Neutrophil (primary cell): ENCODE data around the gene OLR1.
"Not testable (repeated sequence)": the region's sequence is repeated elsewhere in the genome, so short reads cannot be mapped to it uniquely, and the experiment has no call there.

Source experiments
- H3K27ac ChIP-seq: fragments of 200-600 bp; sonication (generic); 2 replicates; pipeline ENCODE4 v1.5.1; 2016; ENCODE audit warnings: mild to moderate bottlenecking, moderate library complexity
- H3K27me3 ChIP-seq: fragments of 200-600 bp; sonication (generic); 2 replicates; pipeline ENCODE4 v1.6.0; 2016; ENCODE audit warnings: mild to moderate bottlenecking
- H3K36me3 ChIP-seq: fragments of 200-600 bp; sonication (generic); 2 replicates; pipeline ENCODE4 v1.5.1; 2017
- H3K4me1 ChIP-seq, 2 experiments: fragments of 200-600 bp in 1 of 2; sonication (generic) in 1 of 2; 1 replicate in 1 of 2; 2 replicates in 1 of 2; pipeline versions ENCODE4 v1.5.1 to v1.6.1; 2013 to 2016; ENCODE audit warnings: low read depth in 1 of 2, low read length in 1 of 2, mild to moderate bottlenecking in 1 of 2, moderate library complexity in 1 of 2; ENCODE audit not compliant: control insufficient read depth in 1 of 2, insufficient read depth in 1 of 2
- H3K4me3 ChIP-seq, 2 experiments: fragments of 200-600 bp in 1 of 2; sonication (generic) in 1 of 2; 1 replicate in 1 of 2; 2 replicates in 1 of 2; pipeline ENCODE4 v1.5.1; 2013 to 2016; ENCODE audit warnings: low read depth in 1 of 2, low read length in 1 of 2, mild to moderate bottlenecking in 1 of 2, moderate library complexity in 1 of 2
- H3K9me3 ChIP-seq: fragments of 200-600 bp; sonication (generic); 2 replicates; pipeline ENCODE4 v1.5.1; 2016
- CTCF ChIP-seq: fragments of 200-600 bp; sonication (generic); IDR thresholded peaks from 2 replicates; pipeline ENCODE4 v1.5.1; 2016; ENCODE audit warnings: antibody characterized with exemption

The OLR1 gene

GRCh38 chr12:10211101-10211939, 39.4 kb upstream of the OLR1 start:
- Histone ChIP-seq H3K4me1 (peaks cover 25 to 31% of the 10 kb centered on the region in 2 experiments), H3K27ac (peak overlapping the region; percentile 100), H3K4me3 (peak overlapping the region in 1 of 2 experiments; percentile 94), H3K36me3 (peaks cover 12% of the 10 kb centered on the region), H3K9me3 (no peaks in the 10 kb centered on the region), H3K27me3 (no peaks in the 10 kb centered on the region)
- TF ChIP-seq CTCF, result no peak

- Histone ChIP-seq H3K9me3 (no peaks in the 10 kb centered on the region), H3K27ac (no peak overlapping the region), H3K4me3 (no peak overlapping the region), H3K27me3 (no peaks in the 10 kb centered on the region), H3K4me1 (peaks cover 21 to 26% of the 10 kb centered on the region in 2 experiments), H3K36me3 (peaks cover 7% of the 10 kb centered on the region)
- no peak for TF ChIP-seq CTCF
Measured at GRCh38 chr12:10210225-10210624, 38.3 kb upstream of the OLR1 start.

- TF ChIP-seq CTCF, result no peak
- Histone ChIP-seq H3K27ac (no peak overlapping the region), H3K4me3 (no peak overlapping the region), H3K9me3 (no peaks in the 10 kb centered on the region), H3K36me3 (no peaks in the 10 kb centered on the region), H3K4me1 (peaks cover 3 to 6% of the 10 kb centered on the region in 2 experiments), H3K27me3 (no peaks in the 10 kb centered on the region)
Measured at GRCh38 chr12:10207136-10207535, 35.2 kb upstream of the OLR1 start.

DNA sequence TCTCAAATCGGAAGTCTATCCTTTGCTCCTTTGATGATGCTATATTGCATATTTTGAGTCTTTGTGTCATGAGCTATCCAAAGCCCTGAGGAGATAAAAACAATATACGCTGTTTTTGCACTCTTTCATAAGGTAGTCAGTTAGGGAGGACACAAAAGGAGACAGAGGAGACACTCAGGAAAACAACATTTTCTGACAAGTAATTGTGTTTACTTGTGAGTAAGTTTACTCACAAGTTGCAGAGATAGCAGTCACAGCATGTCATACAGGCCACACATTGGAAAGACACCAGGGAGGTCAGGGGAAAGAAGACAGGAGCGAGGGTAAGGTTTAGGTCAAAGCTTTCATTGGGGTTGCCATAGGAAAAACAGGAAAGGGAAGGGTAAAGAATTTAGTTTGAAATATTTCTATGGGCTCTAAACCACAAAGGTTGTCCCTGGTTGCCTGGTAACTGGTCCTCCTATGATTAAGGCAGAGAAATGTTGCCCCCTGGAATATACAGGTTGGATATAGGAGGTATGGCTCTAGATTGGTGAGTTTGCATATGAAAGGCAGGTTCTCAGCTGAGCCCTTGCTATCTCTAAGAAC, 33.4 kb upstream of the OLR1 start:
- no peak for TF ChIP-seq CTCF
- Histone ChIP-seq H3K36me3 (no peaks in the 10 kb centered on the region), H3K4me3 (no peak overlapping the region), H3K27me3 (no peaks in the 10 kb centered on the region), H3K27ac (no peak overlapping the region), H3K9me3 (no peaks in the 10 kb centered on the region), H3K4me1 (no peaks in the 10 kb centered on the region)

DNA sequence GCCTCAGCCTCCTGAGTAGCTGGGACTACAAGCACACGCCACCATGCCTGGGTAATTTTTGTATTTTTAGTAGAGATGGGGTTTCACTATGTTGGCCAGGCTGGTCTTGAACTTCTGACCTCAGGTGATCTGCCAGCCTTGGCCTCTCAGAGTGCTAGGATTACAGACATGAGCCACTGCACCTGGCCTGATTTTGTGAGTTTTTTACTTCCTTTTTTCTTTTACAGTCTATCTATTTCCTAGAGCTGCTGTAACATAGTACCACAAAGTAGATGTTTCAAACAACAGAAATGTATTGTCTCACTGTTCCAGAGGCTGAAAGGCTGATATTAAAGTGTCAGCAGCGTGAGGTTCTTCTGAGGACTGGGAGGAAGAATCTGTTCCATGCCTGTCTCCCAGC, 32.6 kb upstream of the OLR1 start:
- not testable (repeated sequence) for H3K9me3 ChIP-seq, H3K27ac ChIP-seq, H3K36me3 ChIP-seq, H3K4me3 ChIP-seq, H3K27me3 ChIP-seq, H3K4me1 ChIP-seq

- Histone ChIP-seq H3K36me3 (no peaks in the 10 kb centered on the region), H3K27ac (no peak overlapping the region), H3K4me1 (no peaks in the 10 kb centered on the region), H3K4me3 (no peak overlapping the region), H3K27me3 (peaks cover 5% of the 10 kb centered on the region), H3K9me3 (no peaks in the 10 kb centered on the region)
- no peak for TF ChIP-seq CTCF
Measured at GRCh38 chr12:10197879-10198278, 25.9 kb upstream of the OLR1 start.
